Measurements from ENCODE around the gene ERC2. TPM values are rescaled to one million over a fixed set of nuclear protein-coding genes. Genes with fewer than 3 reads are reported as not detected.

Gene ERC2
- polyA plus RNA-seq, 3 donors = not detected

DNA sequence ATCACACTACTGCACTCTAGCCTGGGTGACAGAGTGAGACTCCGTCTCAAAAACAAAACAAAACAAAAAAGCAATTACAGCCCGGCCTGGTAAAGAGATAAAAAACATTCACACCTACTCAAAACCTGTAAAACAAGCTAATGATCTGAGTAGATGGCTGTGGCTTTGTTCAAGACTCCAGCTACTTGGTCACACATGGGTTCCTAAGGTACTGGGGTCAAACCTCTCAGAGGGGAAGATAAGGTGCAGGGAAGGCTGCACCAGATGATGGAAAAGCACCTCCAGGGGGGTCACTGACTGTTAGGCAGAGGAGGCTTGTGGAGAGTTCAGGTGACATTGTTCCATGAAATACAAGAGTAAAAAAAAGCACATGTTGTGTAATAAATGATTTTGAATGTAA lies 531.0 kb downstream of the ERC2 start:
- no CpG with 5 or more reads among the region's 2 CpGs for WGBS (ENCODE audit: insufficient coverage)
- H3K36me3 ChIP-seq (replicated peaks in 1 of 2; ENCODE audit: control insufficient read depth in 1 of 2, insufficient read depth in 2 of 2, low read length in 2 of 2) = no peaks in the 10 kb centered on the region
- H3K9ac ChIP-seq (ENCODE audit: insufficient read depth, low read length, poor library complexity, severe bottlenecking) = no peak overlapping the region
- H3K9me3 ChIP-seq (replicated peaks in 1 of 2; ENCODE audit: control insufficient read depth in 1 of 2, insufficient read depth in 1 of 2, low read length in 2 of 2) = peaks cover 0 to 2% of the 10 kb centered on the region in 2 donors
- H4K20me1 ChIP-seq (ENCODE audit: insufficient read depth, low read length) = no peaks in the 10 kb centered on the region
- H3K27me3 ChIP-seq (ENCODE audit: control insufficient read depth in 2 of 2, insufficient read depth in 2 of 2, low read length in 2 of 2) = no peaks in the 10 kb centered on the region
- H3K4me1 ChIP-seq (ENCODE audit: control insufficient read depth in 1 of 2, insufficient read depth in 2 of 2, low read length in 2 of 2) = no peaks in the 10 kb centered on the region
- H3K4me3 Mint-ChIP-seq = no peak overlapping the region
- peaks cover 0 to 1% (median 0%) of the 10 kb centered on the region in 7 donors for H3K9me3 Mint-ChIP-seq
- H3K27ac ChIP-seq (ENCODE audit: low read depth in 1 of 2, low read length in 2 of 2) = no peak overlapping the region
- no peak overlapping the region for H3K27ac Mint-ChIP-seq
- H3K79me2 ChIP-seq (ENCODE audit: insufficient read depth, low read length) = no peaks in the 10 kb centered on the region
- no peak overlapping the region for H3K4me3 ChIP-seq (replicated peaks in 1 of 3; ENCODE audit: low read depth in 2 of 3, low read length in 3 of 3)
- peaks cover 0 to 4% (median 0%) of the 10 kb centered on the region in 3 donors for H3K27me3 Mint-ChIP-seq (ENCODE audit: low read depth in 3 of 3)
- no peak overlapping the region for H3K4me2 ChIP-seq (replicated peaks; ENCODE audit: extremely low read depth, low read length, poor library complexity, severe bottlenecking)
- DNase-seq = no peak
- H3K4me1 Mint-ChIP-seq = no peaks in the 10 kb centered on the region
- TF ChIP-seq CTCF (IDR thresholded peaks at IDR 0.05) = no peak
- H2AFZ ChIP-seq (ENCODE audit: insufficient read depth, low read depth, low read length, poor library complexity, severe bottlenecking) = no peak overlapping the region
- H3K36me3 Mint-ChIP-seq = no peaks in the 10 kb centered on the region
- intact Hi-C loops (cut with micrococcal nuclease) = no loop called here

DNA sequence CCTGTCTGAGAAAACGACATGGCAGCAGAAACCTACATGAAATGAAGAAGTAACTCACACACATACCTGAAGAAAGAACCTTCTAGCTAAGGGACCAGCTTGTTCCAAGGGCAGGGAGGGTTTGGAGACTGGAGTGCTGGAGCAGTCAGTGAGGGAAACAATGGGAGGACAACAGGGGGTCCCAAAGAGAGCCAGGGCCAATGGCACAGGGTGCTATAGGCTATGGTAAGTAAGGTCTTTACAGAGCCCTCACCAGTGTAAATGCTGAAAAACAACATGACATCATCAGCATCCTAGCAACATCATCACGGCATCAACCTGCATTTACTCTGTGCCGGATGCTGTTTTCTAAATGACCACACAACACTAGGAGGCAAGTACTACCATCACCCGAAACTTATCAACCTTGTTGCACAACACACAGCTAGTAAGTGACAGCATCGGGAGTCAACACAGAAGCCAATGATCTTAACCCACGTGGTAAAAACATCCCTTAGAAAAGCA lies 531.7 kb downstream of the ERC2 start:
- Histone ChIP-seq H3K27me3 (ENCODE audit: control insufficient read depth in 2 of 2, insufficient read depth in 2 of 2, low read length in 2 of 2) (no peaks in the 10 kb centered on the region), H3K4me3 (replicated peaks in 1 of 3; ENCODE audit: low read depth in 2 of 3, low read length in 3 of 3) (no peak overlapping the region), H3K27ac (ENCODE audit: low read depth in 1 of 2, low read length in 2 of 2) (no peak overlapping the region), H2AFZ (ENCODE audit: insufficient read depth, low read depth, low read length, poor library complexity, severe bottlenecking) (no peak overlapping the region), H4K20me1 (ENCODE audit: insufficient read depth, low read length) (no peaks in the 10 kb centered on the region), H3K9me3 (replicated peaks in 1 of 2; ENCODE audit: control insufficient read depth in 1 of 2, insufficient read depth in 1 of 2, low read length in 2 of 2) (peaks cover 0 to 2% of the 10 kb centered on the region in 2 donors), H3K79me2 (ENCODE audit: insufficient read depth, low read length) (no peaks in the 10 kb centered on the region), H3K4me2 (replicated peaks; ENCODE audit: extremely low read depth, low read length, poor library complexity, severe bottlenecking) (no peak overlapping the region), H3K4me1 (ENCODE audit: control insufficient read depth in 1 of 2, insufficient read depth in 2 of 2, low read length in 2 of 2) (no peaks in the 10 kb centered on the region), H3K36me3 (replicated peaks in 1 of 2; ENCODE audit: control insufficient read depth in 1 of 2, insufficient read depth in 2 of 2, low read length in 2 of 2) (no peaks in the 10 kb centered on the region), H3K9ac (ENCODE audit: insufficient read depth, low read length, poor library complexity, severe bottlenecking) (no peak overlapping the region)
- Mint-ChIP-seq H3K4me1 (no peaks in the 10 kb centered on the region), H3K27me3 (ENCODE audit: low read depth in 3 of 3) (peaks cover 0 to 4% (median 0%) of the 10 kb centered on the region in 3 donors), H3K4me3 (no peak overlapping the region), H3K9me3 (peaks cover 0 to 1% (median 0%) of the 10 kb centered on the region in 7 donors), H3K36me3 (no peaks in the 10 kb centered on the region), H3K27ac (no peak overlapping the region)
- no peak for DNase-seq
- WGBS (ENCODE audit: insufficient coverage) = 90% methylated on average over 2 of the region's 6 CpGs
- intact Hi-C loops (cut with micrococcal nuclease) = no loop called here
- no peak for TF ChIP-seq CTCF (IDR thresholded peaks at IDR 0.05)

Data from CD14-positive monocyte (primary cell).